Measurements from ENCODE around the gene FRMD4A. TPM values are rescaled to one million over a fixed set of nuclear protein-coding genes. Genes with fewer than 3 reads are reported as not detected.

Gene FRMD4A
- total and polyA plus RNA-seq, 2 experiments from 2014 or later = 5.4 to 10.3 TPM

DNA sequence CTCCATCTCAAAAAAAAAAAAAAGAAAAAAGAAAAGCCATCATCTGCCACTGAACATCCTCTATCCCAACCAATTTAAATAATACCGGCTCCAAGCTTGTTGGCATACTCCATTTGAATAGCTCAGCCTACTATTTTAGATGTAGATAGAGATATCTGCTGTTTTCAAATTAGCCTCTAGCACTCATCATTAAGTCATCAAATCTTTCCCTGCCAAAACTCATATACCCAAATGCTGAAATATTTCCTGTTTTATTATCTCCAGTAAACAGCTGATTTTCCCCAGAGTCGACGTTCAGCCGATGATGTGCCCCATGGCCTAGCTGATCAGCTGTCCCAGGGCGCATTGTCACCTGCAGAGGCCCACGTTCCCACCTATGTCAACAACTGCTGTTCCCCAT, 34.5 kb upstream of the FRMD4A start:
- Histone ChIP-seq H3K79me2 (no peaks in the 10 kb centered on the region), H3K4me3 (no peak overlapping the region), H3K36me3 (replicated peaks; ENCODE audit: insufficient read depth, low read depth) (no peaks in the 10 kb centered on the region), H4K20me1 (ENCODE audit: insufficient read depth, poor library complexity, severe bottlenecking) (no peaks in the 10 kb centered on the region), H3K27me3 (no peaks in the 10 kb centered on the region), H3K27ac (no peak overlapping the region), H3K4me2 (no peak overlapping the region), H3K4me1 (ENCODE audit: insufficient read depth) (no peaks in the 10 kb centered on the region), H2AFZ (no peak overlapping the region), H3K9me3 (ENCODE audit: low read depth) (no peaks in the 10 kb centered on the region), H3K9me2 (replicated peaks; ENCODE audit: insufficient read depth) (no peaks in the 10 kb centered on the region)
- no peak for DNase-seq (ENCODE audit: low spot score)
- no peak for TF ChIP-seq EZH2 (IDR thresholded peaks at IDR 0.05; ENCODE audit: borderline replicate concordance)
- TF ChIP-seq, protein P1, sequence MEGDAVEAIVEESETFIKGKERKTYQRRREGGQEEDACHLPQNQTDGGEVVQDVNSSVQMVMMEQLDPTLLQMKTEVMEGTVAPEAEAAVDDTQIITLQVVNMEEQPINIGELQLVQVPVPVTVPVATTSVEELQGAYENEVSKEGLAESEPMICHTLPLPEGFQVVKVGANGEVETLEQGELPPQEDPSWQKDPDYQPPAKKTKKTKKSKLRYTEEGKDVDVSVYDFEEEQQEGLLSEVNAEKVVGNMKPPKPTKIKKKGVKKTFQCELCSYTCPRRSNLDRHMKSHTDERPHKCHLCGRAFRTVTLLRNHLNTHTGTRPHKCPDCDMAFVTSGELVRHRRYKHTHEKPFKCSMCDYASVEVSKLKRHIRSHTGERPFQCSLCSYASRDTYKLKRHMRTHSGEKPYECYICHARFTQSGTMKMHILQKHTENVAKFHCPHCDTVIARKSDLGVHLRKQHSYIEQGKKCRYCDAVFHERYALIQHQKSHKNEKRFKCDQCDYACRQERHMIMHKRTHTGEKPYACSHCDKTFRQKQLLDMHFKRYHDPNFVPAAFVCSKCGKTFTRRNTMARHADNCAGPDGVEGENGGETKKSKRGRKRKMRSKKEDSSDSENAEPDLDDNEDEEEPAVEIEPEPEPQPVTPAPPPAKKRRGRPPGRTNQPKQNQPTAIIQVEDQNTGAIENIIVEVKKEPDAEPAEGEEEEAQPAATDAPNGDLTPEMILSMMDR (IDR thresholded peaks at IDR 0.05; ENCODE audit: poor library complexity) = no peak
- no peak for TF ChIP-seq EZH2phosphoT487 (IDR thresholded peaks at IDR 0.05; ENCODE audit: low read depth, severe bottlenecking, unreplicated experiment)
- 86% methylated on average over 6 of the region's 6 CpGs for WGBS (ENCODE audit: low lambda C conversion rate, missing lambda C conversion rate)

DNA sequence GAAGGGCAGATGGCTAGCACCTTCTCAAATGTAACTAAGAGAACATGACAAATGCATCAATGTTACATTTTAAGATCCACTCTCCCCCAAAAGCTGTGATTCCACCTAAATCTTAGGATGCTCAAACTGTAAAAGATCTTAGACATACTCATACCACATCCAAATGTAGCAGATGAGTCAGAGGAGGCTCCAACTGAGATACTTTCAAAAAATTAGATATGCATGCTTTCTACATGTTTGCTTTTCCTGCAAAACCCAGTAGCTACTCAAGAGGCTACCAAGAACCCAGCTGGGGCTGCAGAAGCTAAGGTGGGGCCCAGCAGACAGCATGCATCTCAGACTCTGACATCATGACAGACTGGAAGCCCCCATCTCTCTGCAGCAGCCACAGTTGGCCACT, 31.4 kb upstream of the FRMD4A start:
- no peaks in the 10 kb centered on the region for H3K4me1 ChIP-seq (ENCODE audit: insufficient read depth)
- no peak overlapping the region for H3K27ac ChIP-seq
- H2AFZ ChIP-seq = no peak overlapping the region
- no peak for DNase-seq (ENCODE audit: low spot score)
- H3K9me3 ChIP-seq (ENCODE audit: low read depth) = no peaks in the 10 kb centered on the region
- no peak overlapping the region for H3K4me3 ChIP-seq
- no peak overlapping the region for H3K4me2 ChIP-seq
- H3K36me3 ChIP-seq (replicated peaks; ENCODE audit: insufficient read depth, low read depth) = no peaks in the 10 kb centered on the region
- H4K20me1 ChIP-seq (ENCODE audit: insufficient read depth, poor library complexity, severe bottlenecking) = no peaks in the 10 kb centered on the region
- H3K9me2 ChIP-seq (replicated peaks; ENCODE audit: insufficient read depth) = no peaks in the 10 kb centered on the region
- no peaks in the 10 kb centered on the region for H3K79me2 ChIP-seq
- TF ChIP-seq, protein P1 (IDR thresholded peaks at IDR 0.05; ENCODE audit: poor library complexity) = no peak
- TF ChIP-seq EZH2phosphoT487 (IDR thresholded peaks at IDR 0.05; ENCODE audit: low read depth, severe bottlenecking, unreplicated experiment) (no peak), EZH2 (IDR thresholded peaks at IDR 0.05; ENCODE audit: borderline replicate concordance) (no peak)
- H3K27me3 ChIP-seq = no peaks in the 10 kb centered on the region

DNA sequence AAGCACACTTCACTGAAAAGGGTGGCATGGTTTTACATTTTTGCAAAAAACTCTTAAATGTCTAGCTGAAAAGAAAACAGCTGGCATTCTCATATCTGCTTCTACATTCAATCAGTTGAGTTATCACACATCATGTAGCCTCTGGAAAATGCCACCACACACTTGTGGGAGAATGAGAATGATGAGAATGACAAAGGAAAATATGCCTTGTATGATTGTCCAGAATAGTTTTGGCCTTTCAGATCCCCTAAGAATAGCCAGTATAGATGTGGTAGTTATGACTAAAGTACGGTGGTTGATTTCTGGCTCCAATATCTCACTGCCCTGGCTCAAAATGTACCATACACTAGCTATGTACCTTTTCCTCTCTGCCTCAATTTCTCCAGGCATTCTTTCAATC, 30.2 kb upstream of the FRMD4A start:
- H3K9me3 ChIP-seq (ENCODE audit: low read depth) = no peaks in the 10 kb centered on the region
- no peak overlapping the region for H3K27ac ChIP-seq
- no peaks in the 10 kb centered on the region for H3K9me2 ChIP-seq (replicated peaks; ENCODE audit: insufficient read depth)
- no peak overlapping the region for H3K4me2 ChIP-seq
- 84% methylated on average over 1 of the region's 1 CpG for WGBS (ENCODE audit: low lambda C conversion rate, missing lambda C conversion rate)
- no peaks in the 10 kb centered on the region for H3K4me1 ChIP-seq (ENCODE audit: insufficient read depth)
- no peak overlapping the region for H3K4me3 ChIP-seq
- no peaks in the 10 kb centered on the region for H3K36me3 ChIP-seq (replicated peaks; ENCODE audit: insufficient read depth, low read depth)
- no peak overlapping the region for H2AFZ ChIP-seq
- TF ChIP-seq EZH2phosphoT487 (IDR thresholded peaks at IDR 0.05; ENCODE audit: low read depth, severe bottlenecking, unreplicated experiment) = no peak
- no peak for TF ChIP-seq EZH2 (IDR thresholded peaks at IDR 0.05; ENCODE audit: borderline replicate concordance)
- TF ChIP-seq, protein P1 (IDR thresholded peaks at IDR 0.05; ENCODE audit: poor library complexity) = no peak
- H4K20me1 ChIP-seq (ENCODE audit: insufficient read depth, poor library complexity, severe bottlenecking) = no peaks in the 10 kb centered on the region
- H3K27me3 ChIP-seq = no peaks in the 10 kb centered on the region
- no peak for DNase-seq (ENCODE audit: low spot score)
- no peaks in the 10 kb centered on the region for H3K79me2 ChIP-seq

DNA sequence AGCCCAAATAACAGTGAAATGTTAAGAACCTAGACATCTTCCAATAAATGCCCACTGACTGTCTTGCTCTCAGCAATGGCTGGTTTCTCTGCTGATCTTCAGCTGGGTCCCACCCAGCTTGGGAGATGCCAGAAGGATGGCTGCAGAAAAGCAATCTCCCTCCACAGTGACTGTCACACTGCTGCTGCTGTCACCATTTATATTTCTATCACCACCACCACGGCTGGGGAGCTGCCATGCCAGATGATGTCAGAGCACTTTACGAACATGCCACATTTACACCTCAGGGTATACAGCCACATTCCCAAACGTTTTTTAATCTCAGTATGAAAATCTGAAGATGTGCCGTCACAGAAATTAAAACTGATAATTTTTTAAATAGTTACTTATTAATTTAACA, 29.8 kb upstream of the FRMD4A start:
- no peak overlapping the region for H3K4me3 ChIP-seq
- no peaks in the 10 kb centered on the region for H3K9me3 ChIP-seq (ENCODE audit: low read depth)
- H3K36me3 ChIP-seq (replicated peaks; ENCODE audit: insufficient read depth, low read depth) = no peaks in the 10 kb centered on the region
- H3K9me2 ChIP-seq (replicated peaks; ENCODE audit: insufficient read depth) = no peaks in the 10 kb centered on the region
- H3K79me2 ChIP-seq = no peaks in the 10 kb centered on the region
- H3K4me2 ChIP-seq = no peak overlapping the region
- no peaks in the 10 kb centered on the region for H3K4me1 ChIP-seq (ENCODE audit: insufficient read depth)
- no peaks in the 10 kb centered on the region for H4K20me1 ChIP-seq (ENCODE audit: insufficient read depth, poor library complexity, severe bottlenecking)
- H2AFZ ChIP-seq = no peak overlapping the region
- 63% methylated on average over 4 of the region's 4 CpGs for WGBS (ENCODE audit: low lambda C conversion rate, missing lambda C conversion rate)
- no peak for DNase-seq (ENCODE audit: low spot score)
- TF ChIP-seq EZH2 (IDR thresholded peaks at IDR 0.05; ENCODE audit: borderline replicate concordance) (no peak), EZH2phosphoT487 (IDR thresholded peaks at IDR 0.05; ENCODE audit: low read depth, severe bottlenecking, unreplicated experiment) (no peak)
- TF ChIP-seq, protein P1 (IDR thresholded peaks at IDR 0.05; ENCODE audit: poor library complexity) = no peak
- no peak overlapping the region for H3K27ac ChIP-seq
- no peaks in the 10 kb centered on the region for H3K27me3 ChIP-seq

Data from hepatocyte (in vitro differentiated cells).